Suprapubic skin (tissue), 4 donors: ENCODE measurements around the gene CACNA2D3. TPM values are rescaled to one million over a fixed set of nuclear protein-coding genes. Genes with fewer than 3 reads are reported as not detected.

Source experiments
- DNase-seq, 2 donors: peaks; one replicate each; pipeline ENCODE4 v3.0.0-alpha.2; 2019; ENCODE audit warnings: low spot score in 2 of 2
- H3K27ac ChIP-seq: fragments of 200-600 bp; sonication (generic); one replicate; pipeline ENCODE4 v1.5.1; 2019
- H3K27me3 ChIP-seq: fragments of 200-600 bp; sonication (generic); one replicate; pipeline ENCODE4 v1.5.1; 2019
- H3K36me3 ChIP-seq: fragments of 200-600 bp; sonication (generic); one replicate; pipeline ENCODE4 v1.5.1; 2019
- H3K4me1 ChIP-seq: fragments of 200-600 bp; sonication (generic); one replicate; pipeline ENCODE4 v1.5.1; 2019
- H3K4me3 ChIP-seq: fragments of 200-600 bp; sonication (generic); one replicate; pipeline ENCODE4 v1.5.1; 2019; ENCODE audit warnings: mild to moderate bottlenecking
- H3K9me3 ChIP-seq: fragments of 200-600 bp; sonication (generic); one replicate; pipeline ENCODE4 v1.5.1; 2019
- CTCF ChIP-seq, 2 donors: fragments of 200-600 bp in 1 of 2; fragments of 450-650 bp in 1 of 2; sonication (generic) in 1 of 2; IDR thresholded peaks; one replicate each; pipeline ENCODE4 v1.5.1; 2016 to 2019; ENCODE audit warnings: antibody characterized with exemption in 2 of 2, mild to moderate bottlenecking in 1 of 2, moderate library complexity in 1 of 2
- EP300 ChIP-seq: sonication (generic); formaldehyde crosslinking; IDR thresholded peaks from one replicate; pipeline ENCODE4 v1.6.1; 2017; ENCODE audit warnings: antibody characterized with exemption
- POLR2A ChIP-seq, 2 donors: fragments of 450-650 bp; IDR thresholded peaks; one replicate each; pipeline ENCODE4 v1.6.1; 2017; ENCODE audit warnings: antibody characterized with exemption in 2 of 2, mild to moderate bottlenecking in 2 of 2, moderate library complexity in 2 of 2
- POLR2AphosphoS5 ChIP-seq, 3 donors: sonication (generic); formaldehyde crosslinking; IDR thresholded peaks; one replicate each; pipeline ENCODE4 v1.6.1; 2017; ENCODE audit warnings: antibody characterized with exemption in 3 of 3
- WGBS: methylation state at CpG from one replicate; pipeline ENCODE4 v1.1.5; 2018; 5-methylcytosine and 5-hydroxymethylcytosine counted together
- total RNA-seq, 4 donors: library from RNA; depleted of rRNA; stranded (reverse); fragments of >200 nt; gene quantifications; one replicate each; pipeline ENCODE4 v1.1.0, GENCODE V29; 2016

Gene CACNA2D3
- total RNA-seq, 4 donors from 2014 or later = 0.42 to 2.8 (median 0.95) TPM

- Histone ChIP-seq H3K27ac (no peak overlapping the region), H3K4me1 (no peaks in the 10 kb centered on the region), H3K36me3 (no peaks in the 10 kb centered on the region), H3K4me3 (no peak overlapping the region), H3K9me3 (no peaks in the 10 kb centered on the region), H3K27me3 (no peaks in the 10 kb centered on the region)
- no peak for TF ChIP-seq CTCF (IDR thresholded peaks at IDR 0.05)
- TF ChIP-seq EP300 = no peak
- no peak for TF ChIP-seq POLR2AphosphoS5 (IDR thresholded peaks at IDR 0.05)
- no peak for TF ChIP-seq POLR2A (IDR thresholded peaks at IDR 0.05)
- DNase-seq = no peak
- 81% methylated on average over 5 of the region's 5 CpGs for WGBS
These were observed 723.2 kb downstream of the CACNA2D3 start for GRCh38 chr3:54845551-54845950.

- H3K9me3 ChIP-seq = no peaks in the 10 kb centered on the region
- no peaks in the 10 kb centered on the region for H3K4me1 ChIP-seq
- H3K27ac ChIP-seq = no peak overlapping the region
- DNase-seq = no peak
- TF ChIP-seq POLR2AphosphoS5 (IDR thresholded peaks at IDR 0.05) (no peak), POLR2A (IDR thresholded peaks at IDR 0.05) (no peak), EP300 (no peak), CTCF (IDR thresholded peaks at IDR 0.05) (no peak)
- 77% methylated on average over 4 of the region's 4 CpGs for WGBS
- no peak overlapping the region for H3K4me3 ChIP-seq
- no peaks in the 10 kb centered on the region for H3K36me3 ChIP-seq
- no peaks in the 10 kb centered on the region for H3K27me3 ChIP-seq
These were observed 723.8 kb downstream of the CACNA2D3 start for GRCh38 chr3:54846119-54846518.

GRCh38 chr3:54847361-54847760, 725.0 kb downstream of the CACNA2D3 start:
- 85% methylated on average over 4 of the region's 4 CpGs for WGBS
- Histone ChIP-seq H3K27ac (no peak overlapping the region), H3K4me1 (no peaks in the 10 kb centered on the region), H3K9me3 (no peaks in the 10 kb centered on the region), H3K27me3 (no peaks in the 10 kb centered on the region), H3K36me3 (no peaks in the 10 kb centered on the region), H3K4me3 (no peak overlapping the region)
- DNase-seq = no peak
- TF ChIP-seq POLR2A (IDR thresholded peaks at IDR 0.05) = no peak
- no peak for TF ChIP-seq EP300
- TF ChIP-seq CTCF (IDR thresholded peaks at IDR 0.05) = no peak
- no peak for TF ChIP-seq POLR2AphosphoS5 (IDR thresholded peaks at IDR 0.05)

- Histone ChIP-seq H3K4me1 (peaks cover 6% of the 10 kb centered on the region), H3K36me3 (no peaks in the 10 kb centered on the region), H3K27me3 (no peaks in the 10 kb centered on the region), H3K4me3 (no peak overlapping the region), H3K27ac (no peak overlapping the region), H3K9me3 (no peaks in the 10 kb centered on the region)
- TF ChIP-seq CTCF (IDR thresholded peaks at IDR 0.05) (no peak), POLR2AphosphoS5 (IDR thresholded peaks at IDR 0.05) (no peak), POLR2A (IDR thresholded peaks at IDR 0.05) (no peak), EP300 (no peak)
- DNase-seq = no peak
- WGBS = 63% methylated on average over 4 of the region's 4 CpGs
These were observed 727.0 kb downstream of the CACNA2D3 start for GRCh38 chr3:54849360-54849759.

- no peak overlapping the region for H3K4me3 ChIP-seq
- WGBS = 64% methylated on average over 2 of the region's 2 CpGs
- no peak overlapping the region for H3K27ac ChIP-seq
- peaks cover 6% of the 10 kb centered on the region for H3K4me1 ChIP-seq
- TF ChIP-seq CTCF (IDR thresholded peaks at IDR 0.05) (no peak), EP300 (no peak), POLR2A (IDR thresholded peaks at IDR 0.05) (no peak), POLR2AphosphoS5 (IDR thresholded peaks at IDR 0.05) (no peak)
- no peaks in the 10 kb centered on the region for H3K36me3 ChIP-seq
- H3K9me3 ChIP-seq = no peaks in the 10 kb centered on the region
- H3K27me3 ChIP-seq = no peaks in the 10 kb centered on the region
- DNase-seq = no peak
These were observed 728.2 kb downstream of the CACNA2D3 start for GRCh38 chr3:54850484-54851018.
